ENCODE results near the gene C11orf65. TPM values are rescaled to one million over a fixed set of nuclear protein-coding genes. Genes with fewer than 3 reads are reported as not detected.
"Not testable (repeated sequence)": the region's sequence is repeated elsewhere in the genome, so short reads cannot be mapped to it uniquely, and the experiment has no call there.

C11orf65 gene
- total RNA-seq, 2 donors from 2014 or later, result 0.18 to 4.3 TPM

- intact Hi-C loops (cut with DNase I), result no loop called here
- no peak for DNase-seq (ENCODE audit: low spot score)
- TF ChIP-seq POLR2AphosphoS5 (IDR thresholded peaks at IDR 0.05) (no peak), POLR2A (IDR thresholded peaks at IDR 0.05) (no peak)
- TF ChIP-seq, protein P1, sequence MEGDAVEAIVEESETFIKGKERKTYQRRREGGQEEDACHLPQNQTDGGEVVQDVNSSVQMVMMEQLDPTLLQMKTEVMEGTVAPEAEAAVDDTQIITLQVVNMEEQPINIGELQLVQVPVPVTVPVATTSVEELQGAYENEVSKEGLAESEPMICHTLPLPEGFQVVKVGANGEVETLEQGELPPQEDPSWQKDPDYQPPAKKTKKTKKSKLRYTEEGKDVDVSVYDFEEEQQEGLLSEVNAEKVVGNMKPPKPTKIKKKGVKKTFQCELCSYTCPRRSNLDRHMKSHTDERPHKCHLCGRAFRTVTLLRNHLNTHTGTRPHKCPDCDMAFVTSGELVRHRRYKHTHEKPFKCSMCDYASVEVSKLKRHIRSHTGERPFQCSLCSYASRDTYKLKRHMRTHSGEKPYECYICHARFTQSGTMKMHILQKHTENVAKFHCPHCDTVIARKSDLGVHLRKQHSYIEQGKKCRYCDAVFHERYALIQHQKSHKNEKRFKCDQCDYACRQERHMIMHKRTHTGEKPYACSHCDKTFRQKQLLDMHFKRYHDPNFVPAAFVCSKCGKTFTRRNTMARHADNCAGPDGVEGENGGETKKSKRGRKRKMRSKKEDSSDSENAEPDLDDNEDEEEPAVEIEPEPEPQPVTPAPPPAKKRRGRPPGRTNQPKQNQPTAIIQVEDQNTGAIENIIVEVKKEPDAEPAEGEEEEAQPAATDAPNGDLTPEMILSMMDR (IDR thresholded peaks at IDR 0.05), result no peak
- no peak overlapping the region for H3K4me3 ChIP-seq
- WGBS, result 100% methylated on average over 1 of the region's 1 CpG
- H3K9me3 ChIP-seq, result no peaks in the 10 kb centered on the region
- no peak overlapping the region for H3K27ac ChIP-seq
- no peaks in the 10 kb centered on the region for H3K36me3 ChIP-seq
- H3K4me1 ChIP-seq (replicated peaks), result no peaks in the 10 kb centered on the region
- H3K27me3 ChIP-seq (replicated peaks; ENCODE audit: insufficient read depth), result no peaks in the 10 kb centered on the region
These were observed 35.3 kb downstream of the C11orf65 start for GRCh38 chr11:108431997-108432396.

DNA sequence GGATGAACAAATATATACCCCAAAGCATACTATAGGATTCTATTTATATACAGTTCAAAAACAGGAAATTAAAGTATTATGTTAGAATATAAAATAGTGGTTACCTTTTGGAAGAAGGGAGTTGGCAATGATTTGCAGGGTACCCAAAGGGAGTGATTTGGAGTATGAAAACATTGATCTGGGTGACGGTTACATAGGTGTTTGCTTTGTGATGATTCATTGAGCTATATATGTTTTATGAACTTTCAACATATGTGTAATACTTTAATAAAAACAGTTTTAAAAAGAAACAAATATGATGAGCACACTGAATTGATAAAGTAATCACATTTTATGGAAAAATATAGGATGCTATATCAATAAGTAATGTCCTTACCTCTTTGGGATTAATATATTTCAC, 36.0 kb downstream of the C11orf65 start:
- Histone ChIP-seq H3K4me1 (replicated peaks) (no peaks in the 10 kb centered on the region), H3K27me3 (replicated peaks; ENCODE audit: insufficient read depth) (no peaks in the 10 kb centered on the region), H3K4me3 (no peak overlapping the region), H3K27ac (no peak overlapping the region), H3K9me3 (no peaks in the 10 kb centered on the region), H3K36me3 (no peaks in the 10 kb centered on the region)
- no peak for DNase-seq (ENCODE audit: low spot score)
- intact Hi-C loops (cut with DNase I), result no loop called here
- TF ChIP-seq POLR2A (IDR thresholded peaks at IDR 0.05), result no peak
- TF ChIP-seq, protein P1 (IDR thresholded peaks at IDR 0.05), result no peak
- no peak for TF ChIP-seq POLR2AphosphoS5 (IDR thresholded peaks at IDR 0.05)
- WGBS, result 73% methylated on average over 1 of the region's 1 CpG

DNA sequence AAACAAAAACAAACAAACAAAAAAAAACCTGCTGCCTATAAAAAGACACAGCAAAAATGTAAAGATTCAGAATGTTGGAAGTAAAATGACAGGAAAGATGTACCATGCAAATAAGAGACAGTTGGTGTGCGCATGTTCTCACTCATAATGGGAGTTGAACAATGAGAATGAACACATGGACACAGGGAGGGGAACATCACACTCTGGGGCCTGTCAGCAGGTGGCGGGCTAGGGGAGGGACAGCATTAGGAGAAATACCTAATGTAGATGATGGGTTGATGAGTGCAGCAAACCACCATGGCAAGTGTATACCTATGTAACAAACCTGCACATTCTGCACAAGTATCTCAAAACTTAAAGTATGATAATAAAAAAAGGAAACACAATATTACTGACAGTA, 49.8 kb downstream of the C11orf65 start:
- H3K27ac ChIP-seq; H3K36me3 ChIP-seq; H3K4me3 ChIP-seq; H3K27me3 ChIP-seq (replicated peaks; ENCODE audit: insufficient read depth); H3K4me1 ChIP-seq (replicated peaks); intact Hi-C loops (cut with DNase I); H3K9me3 ChIP-seq: not testable (repeated sequence)
- peak; percentile 10 for DNase-seq (ENCODE audit: low spot score)
- 53% methylated on average over 2 of the region's 2 CpGs for WGBS
- TF ChIP-seq, protein P1 (IDR thresholded peaks at IDR 0.05), result peak in 3 of 4 experiments; percentile 9 to 34 (median 34)

DNA sequence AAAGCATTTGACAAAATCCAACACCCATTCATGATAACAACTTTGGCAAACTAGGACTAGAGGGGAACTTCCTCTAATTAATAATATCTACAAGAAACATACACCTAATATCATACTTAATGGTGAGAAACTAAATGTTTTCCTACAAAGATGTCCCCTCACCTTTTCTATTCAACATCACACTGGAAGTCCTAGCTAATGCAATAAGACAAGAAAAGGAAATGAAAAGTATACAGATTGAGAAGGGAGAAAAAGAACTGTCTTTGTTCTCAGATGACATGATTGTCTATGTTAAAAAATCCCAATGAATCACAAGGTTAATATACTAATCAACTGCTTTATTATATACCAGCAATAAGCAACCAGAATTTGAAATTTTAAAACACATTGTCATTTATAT, 52.4 kb downstream of the C11orf65 start:
- DNase-seq (ENCODE audit: low spot score), result no peak
- TF ChIP-seq POLR2AphosphoS5 (IDR thresholded peaks at IDR 0.05), result no peak
- no peak for TF ChIP-seq POLR2A (IDR thresholded peaks at IDR 0.05)
- TF ChIP-seq, protein P1 (IDR thresholded peaks at IDR 0.05), result no peak
- no peaks in the 10 kb centered on the region for H3K27me3 ChIP-seq (replicated peaks; ENCODE audit: insufficient read depth)
- intact Hi-C loops (cut with DNase I), result no loop called here
- no peaks in the 10 kb centered on the region for H3K36me3 ChIP-seq
- H3K4me3 ChIP-seq, result no peak overlapping the region
- H3K27ac ChIP-seq, result no peak overlapping the region
- no peaks in the 10 kb centered on the region for H3K4me1 ChIP-seq (replicated peaks)
- no peaks in the 10 kb centered on the region for H3K9me3 ChIP-seq

GRCh38 chr11:108405706-108406105, 61.6 kb downstream of the C11orf65 start:
- no peak for DNase-seq (ENCODE audit: low spot score)
- 88% methylated on average over 1 of the region's 1 CpG for WGBS
- H3K36me3 ChIP-seq, result no peaks in the 10 kb centered on the region
- H3K9me3 ChIP-seq, result no peaks in the 10 kb centered on the region
- TF ChIP-seq, protein P1 (IDR thresholded peaks at IDR 0.05), result no peak
- TF ChIP-seq POLR2AphosphoS5 (IDR thresholded peaks at IDR 0.05) (no peak), POLR2A (IDR thresholded peaks at IDR 0.05) (no peak)
- intact Hi-C loops (cut with DNase I), result no loop called here
- no peaks in the 10 kb centered on the region for H3K27me3 ChIP-seq (replicated peaks; ENCODE audit: insufficient read depth)
- no peak overlapping the region for H3K27ac ChIP-seq
- no peak overlapping the region for H3K4me3 ChIP-seq
- H3K4me1 ChIP-seq (replicated peaks), result no peaks in the 10 kb centered on the region

All from prostate gland (tissue), 2 donors.